GM20000 (cell line): ENCODE data around the gene GRM1.

Source experiments
- DNase-seq: peaks from one replicate; pipeline ENCODE4 v3.0.0; 2012; ENCODE audit warnings: low spot score
- TF ChIP-seq, protein P1 (sequence below): IDR thresholded peaks from 2 replicates; pipeline ENCODE4 v1.5.1; 2012; ENCODE audit warnings: mild to moderate bottlenecking, control low read depth; ENCODE audit errors: extremely low read depth, missing control alignments

Gene GRM1

DNA sequence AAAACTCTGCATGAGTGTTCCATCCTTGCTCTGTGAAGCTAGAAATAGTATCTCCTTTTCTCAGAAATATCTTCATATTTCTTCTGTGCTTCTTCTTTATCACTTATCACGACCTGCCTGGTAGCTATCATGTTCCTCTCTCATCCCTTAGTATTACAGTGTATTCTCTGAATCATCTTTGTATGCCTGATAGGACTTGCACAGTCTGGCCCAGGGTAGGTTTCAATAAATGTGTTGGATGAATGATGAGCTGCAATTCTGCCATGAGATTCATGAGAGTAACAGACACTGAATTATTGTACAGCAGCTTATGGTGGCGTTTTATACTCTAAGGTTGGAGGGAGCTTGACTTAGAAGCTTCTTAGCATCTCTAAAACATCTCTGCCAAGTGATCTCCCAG lies 66.6 kb downstream of the GRM1 start:
- no peak for DNase-seq

DNA sequence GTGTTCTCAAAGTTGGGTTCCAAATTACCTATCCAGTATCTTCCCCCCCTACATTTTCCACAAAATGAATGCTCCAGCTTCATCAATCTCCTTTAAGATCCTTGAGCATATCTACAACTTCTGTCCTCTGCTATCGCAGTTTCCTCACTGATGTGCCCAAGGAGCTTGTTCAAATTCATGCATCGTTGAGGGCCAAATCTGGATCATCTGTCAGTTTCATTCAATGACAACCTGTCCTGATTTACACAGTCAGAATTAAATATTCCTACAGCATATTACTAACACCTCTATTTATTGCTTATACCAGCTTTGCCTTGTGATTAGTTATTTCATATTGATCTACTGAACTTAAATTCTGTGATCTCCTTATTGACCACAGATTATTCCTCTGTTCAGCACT lies 68.7 kb downstream of the GRM1 start:
- TF ChIP-seq, protein P1, sequence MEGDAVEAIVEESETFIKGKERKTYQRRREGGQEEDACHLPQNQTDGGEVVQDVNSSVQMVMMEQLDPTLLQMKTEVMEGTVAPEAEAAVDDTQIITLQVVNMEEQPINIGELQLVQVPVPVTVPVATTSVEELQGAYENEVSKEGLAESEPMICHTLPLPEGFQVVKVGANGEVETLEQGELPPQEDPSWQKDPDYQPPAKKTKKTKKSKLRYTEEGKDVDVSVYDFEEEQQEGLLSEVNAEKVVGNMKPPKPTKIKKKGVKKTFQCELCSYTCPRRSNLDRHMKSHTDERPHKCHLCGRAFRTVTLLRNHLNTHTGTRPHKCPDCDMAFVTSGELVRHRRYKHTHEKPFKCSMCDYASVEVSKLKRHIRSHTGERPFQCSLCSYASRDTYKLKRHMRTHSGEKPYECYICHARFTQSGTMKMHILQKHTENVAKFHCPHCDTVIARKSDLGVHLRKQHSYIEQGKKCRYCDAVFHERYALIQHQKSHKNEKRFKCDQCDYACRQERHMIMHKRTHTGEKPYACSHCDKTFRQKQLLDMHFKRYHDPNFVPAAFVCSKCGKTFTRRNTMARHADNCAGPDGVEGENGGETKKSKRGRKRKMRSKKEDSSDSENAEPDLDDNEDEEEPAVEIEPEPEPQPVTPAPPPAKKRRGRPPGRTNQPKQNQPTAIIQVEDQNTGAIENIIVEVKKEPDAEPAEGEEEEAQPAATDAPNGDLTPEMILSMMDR = no peak

More for the DNA sequence above, 66.6 kb downstream of the GRM1 start:
- TF ChIP-seq, protein P1 = no peak

DNA sequence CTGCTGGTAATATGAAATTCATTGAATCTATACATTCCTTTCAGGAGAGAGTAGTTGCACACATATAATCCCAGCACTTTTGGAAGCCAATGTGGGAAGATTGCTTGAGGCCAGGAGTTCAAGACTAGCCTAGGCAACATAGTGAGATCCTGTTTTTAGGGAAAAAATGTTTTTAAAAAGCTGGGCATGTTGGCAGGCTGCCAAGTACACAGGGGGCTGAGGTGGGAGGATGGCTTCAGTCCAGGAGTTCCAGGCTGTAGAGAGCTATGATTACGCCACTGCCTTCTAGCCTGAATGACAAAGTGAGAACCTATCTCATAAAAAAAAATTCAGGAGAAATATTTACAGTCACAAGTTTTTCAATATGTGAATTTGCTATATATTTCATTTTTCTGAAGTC lies 71.9 kb downstream of the GRM1 start:
- TF ChIP-seq, protein P1 = no peak

More for the DNA sequence above, 68.7 kb downstream of the GRM1 start:
- no peak for DNase-seq

DNA sequence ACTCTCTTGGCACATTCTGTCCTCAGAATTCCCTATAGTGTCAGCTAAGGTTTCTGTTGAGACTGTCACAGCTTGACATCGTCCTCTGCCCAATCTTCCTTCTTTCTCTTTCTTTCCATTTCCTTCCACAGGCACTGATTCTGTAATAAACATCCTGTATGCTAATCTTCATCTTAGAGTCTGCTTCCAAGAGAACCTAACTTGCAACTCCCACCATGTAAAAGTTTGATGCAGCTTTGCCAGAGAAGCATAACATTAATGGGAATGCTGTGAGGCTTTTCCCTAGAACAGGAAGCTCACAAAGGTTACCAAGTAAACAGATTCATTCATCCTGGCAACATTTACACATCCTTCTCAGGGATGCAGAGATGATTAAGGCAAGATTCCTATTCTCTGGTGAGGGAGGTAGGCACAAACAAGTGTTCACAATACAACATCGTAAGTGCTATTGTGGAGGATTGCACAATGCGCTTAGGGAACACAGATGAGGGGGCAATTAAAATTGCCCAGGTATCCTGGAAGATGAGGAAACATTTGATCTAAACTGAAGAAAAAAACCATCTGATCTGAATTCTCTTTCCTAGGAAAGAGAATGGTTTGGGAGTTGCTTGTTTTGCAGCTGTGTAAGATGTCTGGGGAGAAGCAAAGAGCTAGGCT lies 74.7 kb downstream of the GRM1 start:
- TF ChIP-seq, protein P1 = no peak
- no peak for DNase-seq

More for the DNA sequence above, 71.9 kb downstream of the GRM1 start:
- DNase-seq = no peak

DNA sequence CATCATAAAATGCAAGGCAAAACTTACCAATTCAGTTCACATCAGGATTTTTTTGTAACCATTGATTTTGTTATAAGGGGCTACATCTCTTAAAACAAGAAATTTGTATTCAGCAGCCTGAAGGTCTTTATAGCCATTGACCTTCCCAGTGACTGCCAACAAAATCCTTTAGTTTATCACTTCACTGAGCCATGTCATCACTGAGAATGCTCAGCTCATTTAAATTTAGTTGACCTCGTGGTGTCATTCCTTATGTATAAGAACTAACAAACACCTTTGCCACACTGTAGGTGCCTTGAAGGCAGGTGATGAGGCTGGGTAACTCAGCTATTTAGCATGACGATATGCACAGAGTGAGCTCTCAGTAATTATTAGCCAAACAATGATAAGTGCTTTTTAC lies 77.7 kb downstream of the GRM1 start:
- no peak for DNase-seq
- TF ChIP-seq, protein P1 = no peak

DNA sequence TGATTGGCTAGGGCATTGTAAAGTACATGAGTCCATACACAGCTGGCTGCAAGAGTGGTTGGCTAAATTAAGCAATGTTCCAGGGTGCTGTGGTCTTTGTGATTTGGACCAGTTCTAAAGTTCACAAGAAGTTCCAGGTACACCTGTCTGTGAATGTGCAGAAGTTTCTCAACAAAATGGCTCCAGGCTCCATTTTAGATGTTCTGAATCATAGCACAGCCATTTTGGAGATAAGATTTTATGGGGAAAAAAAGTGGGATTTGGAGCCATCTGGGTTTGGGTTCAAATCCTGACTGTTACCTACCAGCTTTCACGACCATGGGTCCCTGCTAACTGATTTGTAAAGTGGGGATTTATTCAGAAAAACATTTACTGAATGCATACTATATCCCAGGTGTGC lies 82.1 kb downstream of the GRM1 start:
- TF ChIP-seq, protein P1 = no peak
- no peak for DNase-seq

DNA sequence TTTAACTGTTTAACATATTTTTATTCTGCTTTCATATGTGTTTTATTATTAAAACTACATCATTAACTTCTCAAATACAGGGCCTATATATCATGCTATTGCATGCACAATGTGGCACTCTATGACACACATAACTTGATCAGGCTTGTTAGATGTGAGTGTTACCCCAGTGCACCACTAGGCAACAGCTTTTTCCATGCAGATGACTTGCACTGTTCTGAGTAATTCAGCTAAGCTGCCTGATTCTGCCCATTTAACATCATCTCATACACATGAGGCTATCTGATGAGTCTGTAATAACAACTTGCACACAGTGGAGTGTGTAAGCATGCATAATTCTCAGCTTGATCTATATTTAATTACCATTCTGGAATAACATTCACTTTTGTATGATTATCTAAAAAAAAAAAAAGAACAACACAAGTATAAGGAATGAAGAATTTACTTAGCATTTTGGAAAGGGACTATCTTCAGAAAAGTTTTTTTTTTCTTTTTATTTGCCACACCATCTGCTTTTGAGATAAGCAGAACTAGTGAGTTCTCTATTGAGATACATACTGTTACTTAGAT lies 83.1 kb downstream of the GRM1 start:
- no peak for DNase-seq
- TF ChIP-seq, protein P1 = no peak
